GM13977 (cell line): ENCODE results near the gene KCP.

Source experiments
- DNase-seq: peaks from one replicate; pipeline ENCODE4 v3.0.0; 2012; ENCODE audit warnings: low spot score
- CTCF ChIP-seq: IDR thresholded peaks from 2 replicates; pipeline ENCODE4 v1.5.1; 2012; ENCODE audit warnings: mild to moderate bottlenecking, control low read depth; ENCODE audit not compliant: insufficient read depth; ENCODE audit errors: extremely low read depth, missing control alignments
- in situ Hi-C: fragments of 300-500 bp; cut with MboI; formaldehyde crosslinking; loops from one replicate; pipeline ENCODE4 v1.12.0; 2022; ENCODE audit warnings: low sequenced_read_pairs, low pct_unique_long_range_greater_than_20kb, mixed read lengths, inconsistent platforms; ENCODE audit not compliant: unreplicated experiment

KCP gene

GRCh38 chr7:128891110-128891941 lies 19.2 kb downstream of the KCP start:
- DNase-seq, result no peak
- in situ Hi-C loops, result no loop called here
- TF ChIP-seq CTCF, result no peak

- in situ Hi-C loops, result no loop called here
- peak; percentile 38 for DNase-seq
Observed at GRCh38 chr7:128890306-128891109, 20.0 kb downstream of the KCP start.

GRCh38 chr7:128889121-128889520 lies 21.4 kb downstream of the KCP start:
- TF ChIP-seq CTCF, result no peak
- no peak for DNase-seq
- in situ Hi-C loops, result no loop called here

More at GRCh38 chr7:128890306-128891109, 20.0 kb downstream of the KCP start:
- no peak for TF ChIP-seq CTCF

- DNase-seq, result no peak
- in situ Hi-C loops, result no loop called here
- TF ChIP-seq CTCF, result no peak
Observed at GRCh38 chr7:128888756-128889095, 21.8 kb downstream of the KCP start.

- no peak for TF ChIP-seq CTCF
- in situ Hi-C loops, result no loop called here
- no peak for DNase-seq
Observed at GRCh38 chr7:128888039-128888755, 22.3 kb downstream of the KCP start.
